OCI-LY3 (cell line): ENCODE data around the gene ELOVL2.

ENCODE experiments used
- CTCF ChIP-seq: fragments of 200-600, 300-600 bp; sonication (generic); IDR thresholded peaks from 2 replicates; pipeline ENCODE4 v1.5.1; 2014; ENCODE audit warnings: antibody characterized with exemption, low read length, low read depth
- EZH2phosphoT487 ChIP-seq: fragments of 200-600 bp; shearing (Covaris generic); IDR thresholded peaks from 2 replicates; pipeline ENCODE4 v1.6.1; 2018; ENCODE audit warnings: antibody characterized with exemption, mixed run types, low read depth

GRCh38 chr6:11065436-11066202 is 21.5 kb upstream of the ELOVL2 start:
- no peak for TF ChIP-seq CTCF
- no peak for TF ChIP-seq EZH2phosphoT487
